HFFc6 (cell line): ENCODE measurements around the gene RASSF4. TPM values are rescaled to one million over a fixed set of nuclear protein-coding genes. Genes with fewer than 3 reads are reported as not detected.

Source experiments
- DNase-seq: peaks from one replicate; pipeline ENCODE4 v3.0.0-alpha.2; 2018
- H3K27ac Mint-ChIP-seq: 2 replicates; pipeline ENCODE4 v1.8.0; 2020; ENCODE audit warnings: mild to moderate bottlenecking, mixed read lengths
- H3K27me3 Mint-ChIP-seq: 2 replicates; pipeline ENCODE4 v1.8.0; 2021; ENCODE audit warnings: mild to moderate bottlenecking, moderate library complexity, mixed read lengths; ENCODE audit not compliant: insufficient read depth
- H3K36me3 Mint-ChIP-seq: 2 replicates; pipeline ENCODE4 v1.8.0; 2021; ENCODE audit warnings: low read depth, mixed read lengths
- H3K4me1 Mint-ChIP-seq: 2 replicates; pipeline ENCODE4 v1.8.0; 2020; ENCODE audit warnings: low read depth, mixed read lengths
- H3K4me3 Mint-ChIP-seq: 2 replicates; pipeline ENCODE4 v1.8.0; 2020; ENCODE audit warnings: mild to moderate bottlenecking, moderate library complexity, mixed read lengths
- H3K9me3 Mint-ChIP-seq: 2 replicates; pipeline ENCODE4 v1.8.0; 2020; ENCODE audit warnings: mild to moderate bottlenecking, mixed read lengths
- total RNA-seq, 6 experiments: library from RNA; stranded (reverse); fragmentation: NEBNext Ultra II Directional; extraction: Animal tissue kit (Norgen Biotek cat#: 25700); gene quantifications; 2 replicates in 1 of 6; 3 replicates in 5 of 6; pipeline ENCODE4 v1.2.3, GENCODE V29; 2021
- TF ChIP-seq, protein P1 (sequence below): fragments of 200-600 bp; sonication (generic); IDR thresholded peaks from 2 replicates; pipeline ENCODE4 v1.5.0; 2021; ENCODE audit warnings: antibody characterized with exemption, mild to moderate bottlenecking

Gene RASSF4
- total RNA-seq, 6 experiments from 2014 or later, result 1.1 to 3.8 (median 2.9) TPM

DNA sequence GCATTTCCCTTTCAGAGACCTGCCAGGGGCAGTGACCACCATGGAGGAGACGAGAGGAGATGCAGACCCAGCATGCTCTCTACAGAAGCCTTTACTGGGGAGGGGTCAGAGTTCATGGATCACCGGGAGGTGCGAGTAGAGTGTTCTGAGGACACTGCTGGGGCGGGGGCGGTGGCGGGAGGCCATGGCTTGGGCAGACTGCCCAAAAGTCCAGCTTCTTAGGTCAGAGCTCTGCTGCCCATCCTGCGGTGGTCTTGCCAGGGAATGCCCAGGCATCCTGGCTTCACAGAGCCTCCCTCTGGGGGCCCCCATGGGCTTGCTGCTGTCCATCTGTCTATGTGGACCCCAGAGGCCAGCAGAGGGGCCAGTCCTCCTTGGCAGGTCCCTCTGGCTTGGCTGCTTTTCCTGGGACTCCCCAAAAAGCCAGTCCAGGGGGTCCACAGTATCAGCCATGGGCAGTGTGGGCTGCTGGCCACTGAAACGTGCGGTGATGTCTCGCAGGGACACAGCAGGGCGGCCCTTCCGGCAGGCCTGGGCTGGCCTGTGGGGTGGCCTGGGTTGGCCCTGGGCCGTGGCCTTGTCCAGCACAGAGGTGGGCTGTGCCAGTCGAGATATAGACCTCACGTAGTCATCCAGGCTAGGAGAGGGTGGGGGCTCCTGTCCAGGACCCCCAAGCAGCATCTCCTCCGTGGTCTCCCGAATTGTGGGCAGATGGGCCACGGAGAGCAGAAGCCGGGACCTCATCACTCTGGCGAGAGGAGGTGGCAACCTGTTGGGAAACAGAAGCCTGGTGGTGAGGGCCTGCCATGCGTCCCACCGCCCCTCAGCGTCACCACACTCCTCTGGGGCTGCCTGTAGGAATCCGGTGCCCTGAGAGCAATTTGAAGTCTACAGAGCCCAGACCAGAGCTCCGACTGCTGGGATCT, 17.9 kb downstream of the RASSF4 start:
- H3K27me3 Mint-ChIP-seq, result no peaks in the 10 kb centered on the region
- H3K4me3 Mint-ChIP-seq, result no peak overlapping the region
- no peaks in the 10 kb centered on the region for H3K9me3 Mint-ChIP-seq
- TF ChIP-seq, protein P1, sequence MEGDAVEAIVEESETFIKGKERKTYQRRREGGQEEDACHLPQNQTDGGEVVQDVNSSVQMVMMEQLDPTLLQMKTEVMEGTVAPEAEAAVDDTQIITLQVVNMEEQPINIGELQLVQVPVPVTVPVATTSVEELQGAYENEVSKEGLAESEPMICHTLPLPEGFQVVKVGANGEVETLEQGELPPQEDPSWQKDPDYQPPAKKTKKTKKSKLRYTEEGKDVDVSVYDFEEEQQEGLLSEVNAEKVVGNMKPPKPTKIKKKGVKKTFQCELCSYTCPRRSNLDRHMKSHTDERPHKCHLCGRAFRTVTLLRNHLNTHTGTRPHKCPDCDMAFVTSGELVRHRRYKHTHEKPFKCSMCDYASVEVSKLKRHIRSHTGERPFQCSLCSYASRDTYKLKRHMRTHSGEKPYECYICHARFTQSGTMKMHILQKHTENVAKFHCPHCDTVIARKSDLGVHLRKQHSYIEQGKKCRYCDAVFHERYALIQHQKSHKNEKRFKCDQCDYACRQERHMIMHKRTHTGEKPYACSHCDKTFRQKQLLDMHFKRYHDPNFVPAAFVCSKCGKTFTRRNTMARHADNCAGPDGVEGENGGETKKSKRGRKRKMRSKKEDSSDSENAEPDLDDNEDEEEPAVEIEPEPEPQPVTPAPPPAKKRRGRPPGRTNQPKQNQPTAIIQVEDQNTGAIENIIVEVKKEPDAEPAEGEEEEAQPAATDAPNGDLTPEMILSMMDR, result no peak
- no peaks in the 10 kb centered on the region for H3K36me3 Mint-ChIP-seq
- no peak for DNase-seq
- no peak overlapping the region for H3K27ac Mint-ChIP-seq
- H3K4me1 Mint-ChIP-seq, result peaks cover 48% of the 10 kb centered on the region

DNA sequence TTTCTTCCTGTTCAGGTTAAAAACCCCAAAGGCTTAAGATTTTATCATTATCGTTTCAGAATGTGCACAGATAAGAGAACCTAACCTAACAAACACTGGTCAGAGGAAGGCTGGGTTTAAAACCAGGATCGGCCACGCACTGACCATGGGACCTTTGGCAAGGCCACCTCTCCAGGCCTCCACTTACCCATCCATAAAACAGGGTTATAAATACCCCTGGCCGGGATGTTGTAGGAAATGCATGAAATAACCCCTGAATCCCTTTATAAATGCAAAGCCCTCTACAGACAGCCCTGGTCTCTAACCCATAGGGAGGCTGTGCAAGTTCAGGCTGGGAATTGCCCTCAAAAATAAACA, 18.6 kb downstream of the RASSF4 start:
- no peaks in the 10 kb centered on the region for H3K36me3 Mint-ChIP-seq
- TF ChIP-seq, protein P1, result no peak
- H3K27ac Mint-ChIP-seq, result 0 out of 2 replicates have a peak overlapping the region, but pooled peaks have one; percentile 65
- H3K4me1 Mint-ChIP-seq, result peaks cover 53% of the 10 kb centered on the region
- no peaks in the 10 kb centered on the region for H3K27me3 Mint-ChIP-seq
- H3K4me3 Mint-ChIP-seq, result peak overlapping the region; percentile 32; the same call in 1 of the 2 replicates
- no peak for DNase-seq
- no peaks in the 10 kb centered on the region for H3K9me3 Mint-ChIP-seq

DNA sequence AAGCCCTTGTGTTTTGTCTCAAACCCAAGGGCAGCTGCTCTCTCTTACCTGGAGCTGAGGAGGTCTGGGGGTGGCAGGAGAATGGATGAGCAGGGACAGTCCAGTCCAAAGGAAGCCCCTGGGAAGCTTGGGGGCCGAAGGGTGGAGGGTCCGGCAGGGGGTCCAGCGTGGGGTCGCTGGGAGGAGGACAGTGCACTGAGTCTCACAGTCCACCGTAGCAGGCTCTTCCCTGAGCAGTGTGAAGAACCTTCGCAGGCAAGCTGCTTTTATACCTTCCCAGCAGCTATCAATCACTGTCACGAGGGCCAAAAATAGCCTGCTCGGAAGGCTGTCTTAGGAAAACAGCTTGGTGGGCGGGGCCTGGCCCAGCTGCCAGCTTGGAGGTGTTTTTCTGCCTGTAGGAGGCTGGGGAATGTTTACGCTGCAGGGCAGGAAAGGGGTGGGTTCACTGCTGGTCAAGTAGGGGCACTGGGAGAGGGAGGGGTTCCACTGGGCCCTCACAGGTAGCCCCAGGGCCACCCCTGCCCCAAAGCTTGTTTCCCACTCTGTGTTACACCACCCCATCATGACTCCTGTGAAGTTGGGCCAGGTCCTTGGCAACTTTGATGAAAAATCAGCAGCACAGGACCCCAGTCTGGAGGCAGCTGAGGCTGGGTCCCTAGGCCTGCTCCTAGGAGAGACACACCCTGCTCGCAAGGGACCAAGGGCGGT, 19.1 kb downstream of the RASSF4 start, which contains the start of gene DEPP1:
Gene DEPP1, minus strand, starts transcription at position 240 of the 711 bp plus-strand sequence. CDS start 779 bp downstream, outside the sequence.
- Mint-ChIP-seq H3K4me1 (peaks cover 54% of the 10 kb centered on the region), H3K4me3 (peak within 1 kb of the TSS; percentile 32; the same call in 1 of the 2 replicates), H3K9me3 (no peaks in the 10 kb centered on the region), H3K27ac (peak within 1 kb of the TSS; percentile 65), H3K36me3 (no peaks in the 10 kb centered on the region), H3K27me3 (no peaks in the 10 kb centered on the region)
- TF ChIP-seq, protein P1, result no peak
- DNase-seq, result no peak

DNA sequence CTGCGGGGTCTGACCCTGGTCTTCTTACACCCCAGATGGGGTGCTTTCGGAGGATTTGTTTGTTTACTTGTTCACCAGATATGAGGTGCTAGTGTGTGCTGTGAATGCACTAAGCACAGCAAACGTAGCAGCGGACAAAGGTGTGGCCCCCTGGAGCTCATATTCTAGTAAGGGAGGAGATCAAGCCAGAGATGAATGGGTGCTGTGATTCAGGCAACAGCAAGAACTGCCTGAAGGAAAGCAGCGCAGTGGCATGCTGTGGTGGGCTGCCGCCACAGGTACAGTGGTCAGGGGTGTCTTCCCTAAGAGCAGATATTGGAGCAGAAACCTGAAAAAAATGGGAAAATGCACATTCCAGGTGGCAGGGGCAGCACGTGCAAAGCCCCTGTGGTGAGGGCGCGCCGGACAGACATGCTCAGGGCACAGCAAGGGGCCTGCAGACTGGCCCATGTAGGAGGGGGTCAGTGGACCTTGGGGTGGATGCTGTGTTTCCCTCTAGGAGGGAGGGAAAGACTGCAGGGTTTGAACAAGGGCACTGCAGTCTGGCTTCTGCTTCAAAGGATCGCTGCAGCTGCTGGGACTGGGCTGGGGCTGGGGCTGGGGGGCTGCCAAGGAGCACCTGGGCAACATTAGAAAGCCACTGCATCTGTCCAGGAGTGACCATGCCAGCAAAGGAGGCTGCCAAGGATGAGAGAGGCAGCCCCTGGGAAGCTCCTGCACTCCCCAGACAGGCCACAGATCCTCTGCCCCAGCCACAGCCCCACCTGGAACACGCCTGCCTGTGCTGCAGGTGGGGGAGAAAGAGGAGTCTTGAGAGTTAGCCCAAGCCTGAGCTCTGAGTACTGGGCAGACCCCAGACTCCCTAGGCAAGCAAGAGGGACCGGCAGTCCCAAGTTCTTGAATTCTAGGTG, 19.9 kb downstream of the RASSF4 start:
- H3K4me1 Mint-ChIP-seq, result peaks cover 53% of the 10 kb centered on the region
- H3K27ac Mint-ChIP-seq, result peak overlapping the region; percentile 100
- no peak overlapping the region for H3K4me3 Mint-ChIP-seq
- H3K36me3 Mint-ChIP-seq, result no peaks in the 10 kb centered on the region
- no peak for DNase-seq
- TF ChIP-seq, protein P1, result no peak
- H3K27me3 Mint-ChIP-seq, result no peaks in the 10 kb centered on the region
- no peaks in the 10 kb centered on the region for H3K9me3 Mint-ChIP-seq
